Mesenchymal stem cell (in vitro differentiated cells and primary cell): ENCODE data around the gene NOBOX.
A peak's percentile ranks its signal among the peaks of the same experiment; 100 is the strongest.

Experiments used
- DNase-seq: peaks from one replicate; pipeline ENCODE4 v3.0.0-alpha.2; 2013
- H2AFZ ChIP-seq: one replicate; pipeline ENCODE4 v1.6.1; 2013; ENCODE audit warnings: low read depth, mild to moderate bottlenecking, control low read depth, inconsistent platforms, low read length, moderate library complexity
- H2AK5ac ChIP-seq: 2 replicates; pipeline ENCODE4 v1.6.1; 2013; ENCODE audit warnings: low read length, moderate library complexity, mild to moderate bottlenecking, inconsistent platforms; ENCODE audit not compliant: severe bottlenecking
- H2BK120ac ChIP-seq: one replicate; pipeline ENCODE4 v1.6.1; 2013; ENCODE audit warnings: low read depth, mild to moderate bottlenecking, inconsistent platforms, low read length, moderate library complexity
- H2BK12ac ChIP-seq, 2 experiments: one replicate each; pipeline ENCODE4 v1.6.1; 2013; ENCODE audit warnings: inconsistent platforms in 2 of 2, low read length in 2 of 2, mild to moderate bottlenecking in 2 of 2, moderate library complexity in 2 of 2, control low read depth in 1 of 2
- H2BK15ac ChIP-seq: one replicate; pipeline ENCODE4 v1.6.1; 2013; ENCODE audit warnings: mild to moderate bottlenecking, low read depth, inconsistent platforms; ENCODE audit not compliant: poor library complexity, severe bottlenecking
- H2BK5ac ChIP-seq: 2 replicates; pipeline ENCODE4 v1.6.1; 2013; ENCODE audit warnings: low read depth, mild to moderate bottlenecking, low read length, control low read depth, inconsistent platforms; ENCODE audit not compliant: poor library complexity, severe bottlenecking
- H3K14ac ChIP-seq, 2 experiments: one replicate each; pipeline ENCODE4 v1.6.1; 2013; ENCODE audit warnings: inconsistent platforms in 2 of 2, low read length in 2 of 2, control low read depth in 1 of 2, mild to moderate bottlenecking in 1 of 2, moderate library complexity in 1 of 2
- H3K18ac ChIP-seq, 2 experiments: one replicate each; pipeline ENCODE4 v1.6.1; 2013; ENCODE audit warnings: inconsistent platforms in 2 of 2, low read length in 2 of 2, control low read depth in 1 of 2, low read depth in 1 of 2, mild to moderate bottlenecking in 1 of 2
- H3K23ac ChIP-seq, 2 experiments: one replicate each; pipeline ENCODE4 v1.6.1; 2013; ENCODE audit warnings: inconsistent platforms in 2 of 2, low read length in 2 of 2, mild to moderate bottlenecking in 2 of 2, moderate library complexity in 2 of 2, control low read depth in 1 of 2
- H3K27ac ChIP-seq: 2 replicates; pipeline ENCODE4 v1.5.1; 2013; ENCODE audit warnings: mild to moderate bottlenecking, moderate library complexity, low read length, control low read depth, inconsistent platforms; ENCODE audit not compliant: poor library complexity, severe bottlenecking
- H3K27me3 ChIP-seq, 2 experiments: 2 replicates each; pipeline versions ENCODE4 v1.6.1 to v1.7.0; 2013; ENCODE audit warnings: low read length in 2 of 2, mild to moderate bottlenecking in 2 of 2, moderate library complexity in 2 of 2, control low read depth in 1 of 2, inconsistent platforms in 1 of 2; ENCODE audit not compliant: control insufficient read depth in 1 of 2, insufficient read depth in 1 of 2
- H3K36me3 ChIP-seq, 2 experiments: 2 replicates each; pipeline versions ENCODE4 v1.6.1 to v1.7.0; 2013; ENCODE audit warnings: low read length in 2 of 2, control low read depth in 1 of 2, inconsistent platforms in 1 of 2, low read depth in 1 of 2, mild to moderate bottlenecking in 1 of 2; ENCODE audit not compliant: insufficient read depth in 2 of 2, control insufficient read depth in 1 of 2
- H3K4ac ChIP-seq, 2 experiments: one replicate each; pipeline ENCODE4 v1.6.1; 2013; ENCODE audit warnings: inconsistent platforms in 2 of 2, low read length in 2 of 2, mild to moderate bottlenecking in 2 of 2, moderate library complexity in 2 of 2, control low read depth in 1 of 2, low read depth in 1 of 2
- H3K4me1 ChIP-seq: 2 replicates; pipeline ENCODE4 v1.6.1; 2013; ENCODE audit warnings: low read depth, low read length, control low read depth; ENCODE audit not compliant: control insufficient read depth, insufficient read depth
- H3K4me2 ChIP-seq: 2 replicates; pipeline ENCODE4 v1.6.1; 2013; ENCODE audit warnings: low read length, mild to moderate bottlenecking, inconsistent platforms; ENCODE audit not compliant: poor library complexity, severe bottlenecking
- H3K4me3 ChIP-seq, 2 experiments: 2 replicates each; pipeline versions ENCODE4 v1.5.1 to v1.7.0; 2013; ENCODE audit warnings: low read length in 2 of 2, mild to moderate bottlenecking in 2 of 2, control low read depth in 1 of 2, low read depth in 1 of 2; ENCODE audit not compliant: insufficient read depth in 1 of 2
- H3K79me1 ChIP-seq: replicated peaks from 2 replicates; pipeline ENCODE4 v1.6.1; 2013; ENCODE audit warnings: mild to moderate bottlenecking, control low read depth, low read length, inconsistent platforms; ENCODE audit not compliant: poor library complexity, severe bottlenecking
- H3K9ac ChIP-seq: 2 replicates; pipeline ENCODE4 v1.7.0; 2013; ENCODE audit warnings: mild to moderate bottlenecking, low read length, moderate library complexity
- H3K9me3 ChIP-seq: 2 replicates; pipeline ENCODE4 v1.7.0; 2013; ENCODE audit warnings: mild to moderate bottlenecking, low read length; ENCODE audit not compliant: control insufficient read depth
- H4K8ac ChIP-seq: one replicate; pipeline ENCODE4 v1.6.1; 2013; ENCODE audit warnings: inconsistent platforms, mild to moderate bottlenecking, low read length, moderate library complexity
- H4K91ac ChIP-seq: one replicate; pipeline ENCODE4 v1.6.1; 2013; ENCODE audit warnings: mild to moderate bottlenecking, low read length, inconsistent platforms
- WGBS: methylation state at CpG from one replicate; pipeline ENCODE4 v1.1.7; 2013; ENCODE audit warnings: mixed read lengths; 5-methylcytosine and 5-hydroxymethylcytosine counted together

Gene NOBOX

GRCh38 chr7:144384555-144385245 lies 18.8 kb downstream of the NOBOX start:
- Histone ChIP-seq H3K27ac (peak overlapping the region; percentile 82), H3K4ac (no peak overlapping the region), H3K14ac (no peak overlapping the region), H2BK120ac (no peak overlapping the region), H3K4me3 (no peak overlapping the region), H3K9me3 (no peaks in the 10 kb centered on the region), H2AK5ac (peak overlapping the region; percentile 66), H3K36me3 (peaks cover 6% of the 10 kb centered on the region in 2 experiments), H2BK5ac (peak overlapping the region; percentile 83), H4K91ac (no peak overlapping the region), H2AFZ (no peak overlapping the region), H3K9ac (no peak overlapping the region), H4K8ac (no peak overlapping the region), H3K18ac (no peak overlapping the region), H3K27me3 (no peaks in the 10 kb centered on the region), H3K79me1 (no peaks in the 10 kb centered on the region), H3K4me1 (peaks cover 15% of the 10 kb centered on the region), H3K23ac (no peak overlapping the region), H2BK12ac (no peak overlapping the region), H3K4me2 (peak overlapping the region; percentile 32), H2BK15ac (no peak overlapping the region)
- 40% methylated on average over 12 of the region's 12 CpGs for WGBS
- peak; percentile 77 for DNase-seq

- Histone ChIP-seq H3K4me2 (no peak overlapping the region), H3K79me1 (no peaks in the 10 kb centered on the region), H3K27ac (peak overlapping the region; percentile 82), H3K9me3 (no peaks in the 10 kb centered on the region), H2AFZ (no peak overlapping the region), H3K4me3 (no peak overlapping the region), H3K14ac (no peak overlapping the region), H2BK15ac (no peak overlapping the region), H2BK5ac (no peak overlapping the region), H3K4ac (no peak overlapping the region), H3K36me3 (peaks cover 8 to 9% of the 10 kb centered on the region in 2 experiments), H3K18ac (no peak overlapping the region), H2AK5ac (no peak overlapping the region), H2BK120ac (no peak overlapping the region), H4K91ac (no peak overlapping the region), H3K4me1 (peaks cover 14% of the 10 kb centered on the region), H3K9ac (no peak overlapping the region), H2BK12ac (no peak overlapping the region), H3K27me3 (no peaks in the 10 kb centered on the region), H4K8ac (no peak overlapping the region), H3K23ac (no peak overlapping the region)
- peak; percentile 70 for DNase-seq
- WGBS: 61% methylated on average over 4 of the region's 4 CpGs
Observed at GRCh38 chr7:144384071-144384470, 19.4 kb downstream of the NOBOX start.

GRCh38 chr7:144379776-144380384 lies 23.6 kb downstream of the NOBOX start:
- no peak overlapping the region for H3K4me2 ChIP-seq
- no peaks in the 10 kb centered on the region for H3K9me3 ChIP-seq
- no peak overlapping the region for H3K23ac ChIP-seq
- peaks cover 19 to 23% of the 10 kb centered on the region in 2 experiments for H3K36me3 ChIP-seq
- no peak overlapping the region for H2AFZ ChIP-seq
- no peak overlapping the region for H3K4ac ChIP-seq
- H3K4me3 ChIP-seq: no peak overlapping the region
- H3K4me1 ChIP-seq: peaks cover 11% of the 10 kb centered on the region
- no peak overlapping the region for H2BK15ac ChIP-seq
- no peak for DNase-seq
- H3K27me3 ChIP-seq: no peaks in the 10 kb centered on the region
- H3K79me1 ChIP-seq: no peaks in the 10 kb centered on the region
- no peak overlapping the region for H2BK5ac ChIP-seq
- H3K14ac ChIP-seq: no peak overlapping the region
- H3K18ac ChIP-seq: no peak overlapping the region
- H4K8ac ChIP-seq: no peak overlapping the region
- WGBS: 98% methylated on average over 11 of the region's 11 CpGs
- H3K27ac ChIP-seq: no peak overlapping the region
- no peak overlapping the region for H3K9ac ChIP-seq
- H2BK120ac ChIP-seq: no peak overlapping the region
- no peak overlapping the region for H2AK5ac ChIP-seq
- no peak overlapping the region for H2BK12ac ChIP-seq
- H4K91ac ChIP-seq: no peak overlapping the region

GRCh38 chr7:144378651-144379050 lies 24.8 kb downstream of the NOBOX start:
- Histone ChIP-seq H2BK120ac (no peak overlapping the region), H3K4ac (no peak overlapping the region), H3K27me3 (no peaks in the 10 kb centered on the region), H3K36me3 (peaks cover 19 to 23% of the 10 kb centered on the region in 2 experiments), H2BK15ac (no peak overlapping the region), H3K79me1 (no peaks in the 10 kb centered on the region), H3K14ac (no peak overlapping the region), H3K9ac (no peak overlapping the region), H3K9me3 (no peaks in the 10 kb centered on the region), H3K4me3 (no peak overlapping the region), H3K4me2 (no peak overlapping the region), H3K27ac (no peak overlapping the region), H2BK5ac (no peak overlapping the region), H4K8ac (no peak overlapping the region), H2AK5ac (no peak overlapping the region), H2BK12ac (no peak overlapping the region), H2AFZ (no peak overlapping the region), H3K18ac (no peak overlapping the region), H3K23ac (no peak overlapping the region), H3K4me1 (peaks cover 5% of the 10 kb centered on the region), H4K91ac (no peak overlapping the region)
- DNase-seq: no peak
- WGBS: 80% methylated on average over 9 of the region's 9 CpGs
